GM19099 (cell line): ENCODE results near the gene MYO16.

ENCODE experiments used
- POLR2A ChIP-seq: IDR thresholded peaks from 3 replicates; pipeline ENCODE4 v1.6.1; 2011; ENCODE audit warnings: low read depth; ENCODE audit not compliant: insufficient read length; ENCODE audit errors: extremely low read depth

Gene MYO16

DNA sequence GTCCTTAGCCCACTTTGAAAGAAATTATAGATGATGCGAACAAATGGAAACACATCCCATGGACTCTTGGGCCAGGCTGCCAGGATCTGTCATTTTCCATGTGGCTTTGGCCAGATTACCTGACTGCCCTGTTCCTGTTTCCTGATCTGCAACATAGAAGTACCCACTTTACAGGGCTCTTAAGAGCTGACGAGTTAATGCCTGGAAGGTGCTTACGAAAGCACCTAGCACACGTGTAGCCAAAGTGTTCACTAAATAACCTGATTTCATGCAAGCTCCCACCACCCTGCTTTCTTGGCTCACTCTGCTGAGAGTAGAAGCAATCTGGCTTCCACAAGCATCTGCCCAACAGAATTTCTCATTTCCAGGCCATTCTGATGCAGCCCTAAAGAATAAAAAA, 575.2 kb downstream of the MYO16 start:
- TF ChIP-seq POLR2A = no peak

DNA sequence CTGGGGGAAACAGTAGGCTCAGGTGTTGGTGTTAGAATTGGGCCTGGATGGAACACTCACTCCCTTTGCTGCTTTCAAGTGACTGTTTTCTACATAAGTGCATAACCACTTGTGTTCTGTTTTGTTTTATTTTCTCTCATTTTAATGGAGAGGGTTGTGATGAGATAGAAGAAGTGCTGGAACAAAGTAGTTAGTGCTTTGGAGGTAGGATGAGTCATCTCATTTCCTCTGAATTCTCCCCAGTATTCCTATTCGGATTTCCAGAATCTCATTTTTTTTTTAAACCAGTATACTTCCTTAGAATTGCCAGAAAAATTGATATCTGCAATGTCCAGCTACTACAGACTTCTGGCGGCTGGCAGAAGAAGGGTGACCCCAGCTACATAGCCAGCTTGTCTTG, 575.9 kb downstream of the MYO16 start:
- no peak for TF ChIP-seq POLR2A

DNA sequence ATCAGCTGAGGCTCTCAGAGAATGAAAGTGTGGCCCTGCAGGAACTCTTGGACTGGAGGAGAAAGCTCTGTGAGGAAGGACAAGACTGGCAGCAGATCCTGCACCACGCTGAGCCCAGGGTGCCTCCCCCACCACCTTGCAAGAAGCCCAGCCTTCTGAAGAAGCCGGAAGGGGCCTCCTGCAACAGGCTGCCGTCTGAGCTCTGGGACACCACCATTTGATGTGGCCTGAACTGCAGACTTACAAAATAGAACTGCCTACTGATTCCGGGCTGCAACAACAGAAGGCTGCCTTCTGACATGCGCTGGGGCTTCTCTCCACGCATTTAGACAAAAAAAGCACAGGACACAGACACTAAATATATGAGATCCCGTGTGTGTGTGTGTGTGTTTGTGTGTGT, 577.2 kb downstream of the MYO16 start:
- TF ChIP-seq POLR2A = no peak

DNA sequence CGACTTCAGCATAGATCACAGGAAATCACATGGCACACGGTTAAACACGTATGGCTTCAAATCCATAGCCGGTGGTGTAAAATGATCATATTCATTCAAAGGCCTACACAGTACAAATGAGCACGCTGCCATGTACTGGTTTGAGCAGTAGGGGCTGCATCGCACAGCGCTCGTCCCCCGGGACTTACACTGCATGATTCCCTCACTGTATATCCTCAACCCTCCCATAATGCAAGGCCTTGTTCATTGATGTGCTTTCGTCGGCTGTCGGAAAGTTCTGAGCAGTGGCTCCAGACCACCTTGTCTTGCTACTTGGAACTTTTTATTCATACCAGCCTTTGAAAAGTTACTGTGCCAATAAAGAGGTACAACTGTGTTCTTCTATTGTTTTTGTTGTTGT, 578.2 kb downstream of the MYO16 start:
- TF ChIP-seq POLR2A = no peak

DNA sequence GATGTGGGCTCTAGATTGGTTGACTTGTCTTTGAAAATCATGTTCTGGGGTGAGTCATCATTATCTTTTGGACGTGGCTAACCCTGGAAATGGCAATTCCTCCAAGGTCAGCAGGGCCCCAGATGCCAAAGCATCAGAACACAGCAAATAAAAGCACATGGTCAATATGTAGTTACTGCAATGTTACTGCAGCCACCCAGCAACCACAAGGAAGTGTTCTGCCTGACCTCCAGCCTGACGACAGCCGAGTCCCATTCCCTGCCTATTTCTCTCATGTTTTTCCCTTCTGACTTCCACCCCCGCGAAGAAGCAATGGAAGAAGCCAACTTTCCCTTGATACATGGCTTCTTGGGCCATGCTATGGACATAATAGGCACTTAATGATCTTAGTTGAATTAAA, 579.1 kb downstream of the MYO16 start:
- no peak for TF ChIP-seq POLR2A

DNA sequence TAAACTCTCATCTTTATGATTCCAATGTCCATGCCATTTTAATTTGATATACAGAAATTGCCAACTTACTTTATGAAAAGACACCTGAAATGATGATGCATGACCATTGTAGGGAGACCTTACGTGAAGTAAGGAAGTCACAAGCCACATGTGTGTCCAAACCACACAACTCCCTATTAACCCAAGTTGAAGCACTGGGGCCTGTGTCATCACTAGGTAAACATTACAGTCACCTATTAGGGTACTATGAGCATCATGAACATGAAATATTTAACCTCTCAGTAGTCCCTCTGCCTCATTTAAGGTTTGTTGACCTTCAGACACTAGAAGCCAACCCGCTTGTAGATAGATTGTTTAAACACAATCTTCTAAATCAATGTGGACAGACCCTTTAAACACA, 580.1 kb downstream of the MYO16 start:
- no peak for TF ChIP-seq POLR2A

DNA sequence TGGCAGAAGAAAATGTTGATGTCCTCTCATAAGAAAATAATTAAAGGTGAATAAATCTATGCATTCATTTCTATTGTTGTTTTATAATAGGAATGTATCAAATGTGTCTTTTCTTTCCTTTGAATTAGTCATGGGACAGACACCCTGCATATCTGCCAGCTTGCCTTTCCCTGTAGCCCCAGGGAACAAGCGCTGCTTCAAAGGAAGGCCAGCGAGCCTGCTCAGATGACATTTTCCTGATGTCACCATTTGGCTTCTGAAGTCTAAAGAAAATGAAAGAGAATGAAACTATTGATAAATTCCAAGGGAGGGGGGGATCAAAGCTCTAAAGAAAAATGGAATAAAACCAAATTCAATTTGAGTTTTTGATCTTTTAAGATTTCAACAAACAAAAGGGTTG, 582.2 kb downstream of the MYO16 start:
- TF ChIP-seq POLR2A = no peak

DNA sequence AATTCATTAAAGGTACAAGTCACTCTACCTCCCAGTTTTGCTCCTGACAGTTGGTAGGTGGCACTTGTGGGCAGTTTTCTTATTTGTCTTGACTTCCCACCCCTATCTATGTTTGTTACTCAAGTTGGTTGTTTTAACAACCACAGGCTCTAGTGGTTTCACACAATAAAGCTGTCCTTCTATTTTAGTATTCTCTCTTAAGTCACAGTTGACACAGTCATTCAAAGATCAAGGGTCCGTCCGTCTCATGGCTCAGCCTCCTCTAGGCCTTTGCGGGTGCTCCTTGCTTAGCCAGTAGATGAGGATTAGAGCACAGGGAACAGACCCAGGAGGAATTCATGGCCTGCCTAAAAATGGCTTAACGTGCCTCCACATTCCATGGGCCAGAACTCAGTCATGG, 583.2 kb downstream of the MYO16 start:
- no peak for TF ChIP-seq POLR2A

DNA sequence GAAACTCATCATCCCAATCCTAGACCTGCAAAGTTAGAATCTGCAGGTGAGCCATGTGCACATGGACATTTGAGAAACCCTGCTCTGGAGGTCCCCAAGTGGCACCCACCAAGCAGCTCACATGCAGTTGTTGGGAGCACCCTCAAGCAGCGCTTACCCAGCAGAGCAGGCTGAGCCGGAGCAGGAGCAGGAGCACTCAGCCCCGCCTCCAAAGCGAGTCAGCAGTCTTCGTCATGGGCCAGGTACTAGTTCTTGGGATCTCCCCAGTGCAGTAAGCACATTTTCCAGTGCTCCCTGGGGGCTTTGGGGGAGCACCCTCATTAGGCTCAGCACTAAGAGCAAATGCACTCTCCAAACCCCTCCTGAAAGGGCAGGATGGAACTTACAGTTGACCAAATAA, 584.3 kb downstream of the MYO16 start:
- TF ChIP-seq POLR2A = no peak

DNA sequence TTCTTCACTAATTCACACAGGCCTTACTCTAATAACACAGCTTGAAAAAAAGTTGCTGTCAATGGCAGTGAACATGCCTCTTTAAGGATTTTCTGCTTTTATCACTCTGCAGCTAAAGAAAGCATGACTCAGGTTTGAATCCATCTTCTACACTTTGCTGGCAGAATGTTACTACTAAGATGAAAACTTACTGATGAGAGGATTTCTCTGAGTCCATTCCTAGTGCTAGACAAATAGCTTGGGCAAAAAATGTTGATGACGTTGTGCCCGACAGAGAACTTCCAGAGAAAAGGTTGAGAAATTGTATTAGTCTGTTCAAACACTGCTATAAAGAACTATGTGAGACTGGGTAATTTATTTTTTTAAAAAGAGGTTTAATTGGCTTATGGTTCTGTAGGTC, 585.0 kb downstream of the MYO16 start:
- no peak for TF ChIP-seq POLR2A

DNA sequence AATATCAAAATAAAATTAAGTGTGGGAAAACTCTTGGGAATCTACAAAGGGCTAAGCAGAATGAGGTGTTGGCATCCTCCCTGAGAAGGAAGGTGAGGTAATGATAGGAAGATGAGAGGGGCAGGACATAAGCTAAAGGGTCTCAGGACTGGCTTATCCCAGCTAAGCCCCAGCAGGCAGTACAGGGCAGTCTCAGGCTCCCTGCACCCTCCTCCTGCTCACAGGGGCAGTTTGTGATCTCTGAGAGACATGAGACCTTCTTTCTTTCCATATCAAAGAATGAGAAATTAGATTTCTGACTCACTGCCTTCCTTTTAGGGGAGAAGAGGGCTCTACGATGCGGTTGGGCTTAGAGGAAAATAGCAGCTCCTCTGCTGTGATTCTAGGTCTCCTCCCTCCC, 586.0 kb downstream of the MYO16 start:
- TF ChIP-seq POLR2A = no peak

DNA sequence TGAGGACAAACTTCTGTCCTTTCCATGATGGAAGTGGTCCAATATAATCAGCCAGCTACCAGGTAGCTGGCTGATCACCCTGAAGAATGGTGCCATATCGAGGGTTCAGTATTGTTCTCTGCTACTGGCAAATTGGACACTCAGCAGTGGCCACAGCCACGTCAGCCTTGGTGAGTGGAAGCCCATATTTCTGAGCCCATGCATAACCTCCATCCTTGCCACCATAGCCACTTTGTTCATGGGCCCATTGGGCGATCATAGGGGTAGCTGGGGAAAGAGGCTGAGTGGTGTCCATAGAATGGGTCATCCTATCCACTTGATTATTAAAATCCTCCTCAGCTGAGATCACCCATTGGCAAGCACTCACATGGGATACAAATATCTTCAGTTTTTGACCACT, 591.2 kb downstream of the MYO16 start:
- TF ChIP-seq POLR2A = no peak

DNA sequence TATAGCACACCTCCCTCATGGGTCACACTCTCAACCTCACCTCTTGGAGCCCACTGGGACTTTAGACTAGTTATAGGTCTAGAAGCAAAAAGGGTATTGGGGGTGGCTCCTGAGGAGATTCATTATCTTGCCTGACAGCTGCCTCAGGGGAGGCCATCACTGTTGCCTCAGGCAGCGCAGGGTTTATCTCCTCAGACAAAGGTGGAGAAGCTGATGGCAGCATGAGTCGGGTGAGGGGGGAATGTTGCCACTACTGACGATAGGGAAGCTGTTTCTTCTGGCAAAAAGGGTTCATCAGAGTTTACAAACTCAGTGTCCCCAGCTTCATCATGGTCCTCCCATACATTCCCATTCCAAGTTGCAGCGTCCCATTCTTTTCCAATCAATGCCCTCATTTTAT, 594.6 kb downstream of the MYO16 start:
- no peak for TF ChIP-seq POLR2A

DNA sequence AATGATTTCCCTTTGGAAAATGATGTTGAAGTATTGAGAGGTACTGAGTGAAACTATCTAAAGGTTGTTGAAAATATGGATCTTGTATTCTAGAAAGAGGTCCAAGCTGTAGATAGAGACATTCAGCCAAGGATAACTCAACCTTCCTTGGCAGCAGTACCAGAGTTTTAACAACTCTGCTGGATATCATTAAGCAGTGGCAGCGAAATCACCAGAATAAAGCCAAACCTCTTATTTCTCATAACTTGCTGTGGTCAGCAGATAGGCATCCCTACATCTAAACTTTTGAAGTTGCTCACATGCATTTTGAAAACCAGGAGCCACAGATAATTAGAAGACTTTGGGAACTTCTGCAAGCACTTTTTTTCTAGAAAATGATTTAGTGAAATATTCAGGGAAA, 597.2 kb downstream of the MYO16 start:
- TF ChIP-seq POLR2A = no peak

DNA sequence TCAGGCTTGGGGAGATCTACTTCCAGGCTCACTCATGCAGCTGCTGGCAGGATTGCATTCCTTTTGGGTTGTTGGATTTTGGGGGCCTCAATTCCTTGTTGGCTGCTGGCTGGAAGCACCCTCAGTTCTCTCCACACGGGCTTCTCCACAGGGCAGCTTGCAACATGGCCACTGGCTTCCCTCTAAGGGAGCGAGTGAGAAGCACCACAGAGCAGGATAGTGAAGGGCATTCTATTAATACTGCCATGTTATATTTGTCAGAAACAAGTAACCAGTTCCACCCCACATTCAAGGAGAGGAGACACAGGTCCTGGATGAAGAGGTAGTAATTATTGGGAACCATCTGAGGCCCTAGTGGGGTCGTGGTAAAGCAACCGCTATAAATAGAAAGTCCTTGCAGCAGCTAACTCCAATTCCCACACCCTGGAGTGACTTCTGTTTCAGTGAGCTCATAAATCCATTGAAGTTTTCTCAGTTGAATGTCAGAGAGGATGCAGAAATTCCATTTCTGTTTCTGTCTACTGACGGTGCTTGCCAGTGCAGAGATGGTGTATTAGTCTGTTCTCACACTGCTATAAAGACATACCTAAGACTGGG, 598.0 kb downstream of the MYO16 start:
- TF ChIP-seq POLR2A = no peak

DNA sequence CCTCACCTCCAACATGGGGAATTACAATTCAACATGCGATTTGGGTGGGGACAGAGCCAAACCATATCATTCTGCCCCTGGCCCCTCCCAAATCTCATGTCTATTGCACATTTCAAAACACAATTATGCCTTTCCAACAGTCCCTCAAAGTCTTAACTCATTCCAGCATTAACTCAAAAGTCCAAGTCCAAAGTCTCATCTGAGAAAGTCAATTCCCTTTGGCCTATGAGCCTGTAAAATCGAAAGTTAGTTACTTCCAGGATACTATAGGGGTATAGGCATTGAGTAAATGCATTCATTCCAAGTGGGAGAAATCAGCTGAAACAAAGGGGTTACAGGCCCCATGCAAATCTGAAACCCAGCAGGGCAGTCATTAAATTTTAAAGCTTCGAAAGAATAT, 598.8 kb downstream of the MYO16 start:
- TF ChIP-seq POLR2A = no peak

DNA sequence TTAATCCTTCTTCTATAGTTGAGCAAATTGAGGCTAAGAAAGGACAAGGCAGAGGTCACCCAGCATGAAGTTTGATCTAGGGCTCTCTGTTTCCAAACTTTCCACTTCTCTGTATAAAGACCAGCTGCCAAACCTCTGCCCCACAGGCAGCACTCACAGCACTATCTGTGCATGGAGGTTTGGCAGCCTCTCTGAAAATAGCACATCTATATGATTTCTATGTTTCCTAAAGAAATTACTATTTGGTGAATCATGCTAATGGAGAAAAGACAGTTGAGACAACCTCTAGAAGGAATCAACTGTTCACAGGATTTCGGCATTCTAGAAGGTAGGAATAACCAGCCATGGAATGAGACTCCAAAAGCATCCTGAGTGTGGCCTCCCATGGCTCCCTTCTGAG, 602.5 kb downstream of the MYO16 start:
- TF ChIP-seq POLR2A = no peak
